ENCODE results near the gene MCRIP2. TPM values are rescaled to one million over a fixed set of nuclear protein-coding genes. Genes with fewer than 3 reads are reported as not detected.

The MCRIP2 gene
- total and polyA plus RNA-seq, 4 donors: 16.3 to 97.3 (median 61.4) TPM

DNA sequence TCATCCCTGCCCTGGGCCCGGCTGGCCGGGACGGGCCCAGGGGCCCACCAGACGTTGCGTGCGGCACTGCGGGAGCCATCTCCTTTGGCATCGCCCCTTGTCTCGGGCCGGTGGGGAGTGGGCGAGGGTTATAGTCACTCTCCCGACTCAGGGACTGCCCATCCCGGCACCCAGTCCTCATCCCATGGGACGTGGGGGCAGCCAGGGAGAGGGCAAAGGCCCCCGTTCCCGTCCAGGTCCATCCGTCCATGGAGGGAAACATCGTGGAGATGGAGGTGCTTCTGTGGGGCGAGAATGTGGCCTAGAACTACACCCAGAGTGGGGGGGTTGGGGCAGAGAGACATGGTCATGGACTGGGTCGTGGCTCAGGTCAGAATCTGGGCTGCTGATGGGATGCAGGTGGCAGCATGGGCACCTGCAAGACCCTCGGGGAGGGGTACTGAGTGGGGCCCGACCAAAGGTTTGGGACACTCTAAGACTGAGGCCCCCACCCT, 5.1 kb downstream of the MCRIP2 start:
- peak overlapping the region in 1 of 3 donors; percentile 69 for H3K4me3 ChIP-seq (ENCODE audit: low read depth in 1 of 3, low read length in 3 of 3)
- no peaks in the 10 kb centered on the region for H3K27me3 ChIP-seq (ENCODE audit: control insufficient read depth in 4 of 4, insufficient read depth in 4 of 4, low read length in 3 of 4)
- no peak for DNase-seq (ENCODE audit: low spot score)
- TF ChIP-seq HNF4G (IDR thresholded peaks at IDR 0.05): no peak
- TF ChIP-seq, protein P1, sequence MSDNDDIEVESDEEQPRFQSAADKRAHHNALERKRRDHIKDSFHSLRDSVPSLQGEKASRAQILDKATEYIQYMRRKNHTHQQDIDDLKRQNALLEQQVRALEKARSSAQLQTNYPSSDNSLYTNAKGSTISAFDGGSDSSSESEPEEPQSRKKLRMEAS (IDR thresholded peaks at IDR 0.05): no peak
- H3K27ac ChIP-seq (ENCODE audit: low read depth in 1 of 2, low read length in 2 of 2): peak overlapping the region; percentile 86 to 89
- 38% methylated on average over 22 of the region's 22 CpGs for WGBS
- peak overlapping the region in 1 of 2 donors; percentile 62 for H3K9ac ChIP-seq (ENCODE audit: low read depth in 1 of 2, low read length in 2 of 2)
- peaks cover 0 to 1% (median 0%) of the 10 kb centered on the region in 4 donors for H3K36me3 ChIP-seq (ENCODE audit: control insufficient read depth in 4 of 4, insufficient read depth in 3 of 4, low read depth in 1 of 4, low read length in 3 of 4)
- peaks cover 20 to 77% (median 56%) of the 10 kb centered on the region in 4 donors for H3K4me1 ChIP-seq (ENCODE audit: control insufficient read depth in 4 of 4, insufficient read depth in 4 of 4, low read length in 3 of 4)
- H3K9me3 ChIP-seq (ENCODE audit: control insufficient read depth in 4 of 4, low read length in 3 of 4): no peaks in the 10 kb centered on the region

DNA sequence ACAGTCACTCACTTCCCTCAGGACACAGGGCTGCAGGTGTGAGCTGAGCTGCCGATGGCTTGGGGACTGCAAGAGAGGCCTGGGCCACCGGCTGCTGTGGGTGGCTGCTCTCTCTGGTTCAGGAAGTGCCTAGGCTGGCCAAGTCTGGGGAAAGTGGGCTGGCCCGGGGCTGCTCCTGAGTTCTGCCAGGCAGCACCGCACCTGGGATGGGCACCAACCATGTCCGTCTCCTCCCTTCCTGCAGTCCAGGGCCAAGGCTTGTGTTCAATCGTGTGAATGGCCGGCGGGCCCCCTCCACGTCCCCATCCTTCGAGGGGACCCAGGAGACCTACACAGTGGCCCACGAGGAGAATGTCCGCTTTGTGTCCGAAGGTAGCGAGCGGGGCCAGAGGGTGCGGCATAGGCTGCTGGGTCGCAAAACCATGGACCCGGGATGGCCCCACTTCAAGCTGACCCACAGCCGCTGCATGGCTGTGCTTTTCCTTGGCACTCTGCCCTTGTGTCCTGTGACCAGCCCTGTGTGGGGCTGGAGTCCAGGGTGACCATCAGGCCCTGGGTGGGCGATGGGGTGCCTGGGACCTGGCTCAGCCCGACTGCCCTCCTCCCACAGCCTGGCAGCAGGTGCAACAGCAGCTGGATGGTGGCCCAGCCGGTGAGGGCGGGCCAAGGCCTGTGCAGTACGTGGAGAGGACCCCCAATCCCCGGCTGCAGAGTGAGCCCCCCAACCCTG, 5.7 kb downstream of the MCRIP2 start:
- H3K4me3 ChIP-seq (ENCODE audit: low read depth in 1 of 3, low read length in 3 of 3): peak overlapping the region in 1 of 3 donors; percentile 69
- H3K36me3 ChIP-seq (ENCODE audit: control insufficient read depth in 4 of 4, insufficient read depth in 3 of 4, low read depth in 1 of 4, low read length in 3 of 4): no peaks in the 10 kb centered on the region
- H3K4me1 ChIP-seq (ENCODE audit: control insufficient read depth in 4 of 4, insufficient read depth in 4 of 4, low read length in 3 of 4): peaks cover 20 to 77% (median 55%) of the 10 kb centered on the region in 4 donors
- no peak for DNase-seq (ENCODE audit: low spot score)
- no peaks in the 10 kb centered on the region for H3K9me3 ChIP-seq (ENCODE audit: control insufficient read depth in 4 of 4, low read length in 3 of 4)
- H3K27ac ChIP-seq (ENCODE audit: low read depth in 1 of 2, low read length in 2 of 2): peak overlapping the region; percentile 86 to 89
- TF ChIP-seq, protein P2, sequence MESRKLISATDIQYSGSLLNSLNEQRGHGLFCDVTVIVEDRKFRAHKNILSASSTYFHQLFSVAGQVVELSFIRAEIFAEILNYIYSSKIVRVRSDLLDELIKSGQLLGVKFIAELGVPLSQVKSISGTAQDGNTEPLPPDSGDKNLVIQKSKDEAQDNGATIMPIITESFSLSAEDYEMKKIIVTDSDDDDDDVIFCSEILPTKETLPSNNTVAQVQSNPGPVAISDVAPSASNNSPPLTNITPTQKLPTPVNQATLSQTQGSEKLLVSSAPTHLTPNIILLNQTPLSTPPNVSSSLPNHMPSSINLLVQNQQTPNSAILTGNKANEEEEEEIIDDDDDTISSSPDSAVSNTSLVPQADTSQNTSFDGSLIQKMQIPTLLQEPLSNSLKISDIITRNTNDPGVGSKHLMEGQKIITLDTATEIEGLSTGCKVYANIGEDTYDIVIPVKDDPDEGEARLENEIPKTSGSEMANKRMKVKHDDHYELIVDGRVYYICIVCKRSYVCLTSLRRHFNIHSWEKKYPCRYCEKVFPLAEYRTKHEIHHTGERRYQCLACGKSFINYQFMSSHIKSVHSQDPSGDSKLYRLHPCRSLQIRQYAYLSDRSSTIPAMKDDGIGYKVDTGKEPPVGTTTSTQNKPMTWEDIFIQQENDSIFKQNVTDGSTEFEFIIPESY (IDR thresholded peaks at IDR 0.05): no peak
- no peak for TF ChIP-seq GABPA (IDR thresholded peaks at IDR 0.05 in 1 of 2, conservative IDR thresholded peaks at IDR 0.05 in 1 of 2)
- peak in 1 of 2 donors; percentile 59 for TF ChIP-seq RXRA (IDR thresholded peaks at IDR 0.05)
- no peak for TF ChIP-seq EGR1 (IDR thresholded peaks at IDR 0.05; ENCODE audit: low read depth in 2 of 2)
- TF ChIP-seq HNF4A (conservative IDR thresholded peaks at IDR 0.05): peak in 1 of 2 donors; percentile 55
- H3K9ac ChIP-seq (ENCODE audit: low read depth in 1 of 2, low read length in 2 of 2): no peak overlapping the region
- 33% methylated on average over 25 of the region's 25 CpGs for WGBS
- no peaks in the 10 kb centered on the region for H3K27me3 ChIP-seq (ENCODE audit: control insufficient read depth in 4 of 4, insufficient read depth in 4 of 4, low read length in 3 of 4)

DNA sequence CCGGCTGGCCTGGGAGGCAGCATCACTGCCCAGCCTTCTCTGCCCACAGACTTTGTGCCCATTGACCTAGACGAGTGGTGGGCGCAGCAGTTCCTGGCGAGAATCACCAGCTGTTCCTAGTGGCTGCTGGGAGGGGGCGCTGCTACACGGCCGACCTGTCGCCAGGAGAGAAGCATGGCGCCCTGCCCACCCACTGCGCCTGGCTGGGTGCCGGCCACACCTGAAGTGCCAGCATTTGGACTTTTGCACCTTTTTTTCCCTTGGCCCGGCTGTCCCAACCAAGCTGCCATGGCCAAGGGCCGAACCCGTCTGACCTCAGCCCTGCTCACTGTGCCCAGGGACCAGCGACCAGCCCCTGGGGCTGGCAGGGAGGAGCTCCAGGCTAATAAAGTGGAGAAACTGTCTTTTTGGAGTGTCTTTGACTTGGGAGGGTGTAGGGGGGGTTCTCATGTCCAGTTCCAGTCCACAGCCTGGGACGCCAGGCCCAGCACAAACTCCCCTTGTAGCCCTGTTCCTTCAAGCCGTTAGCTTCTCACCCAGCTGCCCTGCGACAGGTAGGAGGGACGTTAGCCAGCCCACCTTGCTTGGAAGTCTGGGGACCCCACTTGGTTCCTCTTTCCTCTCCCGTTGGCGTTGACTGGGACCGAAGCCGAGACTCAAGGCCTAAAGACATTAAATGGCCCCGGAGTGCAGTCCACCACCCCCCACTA, 6.6 kb downstream of the MCRIP2 start:
- Histone ChIP-seq H3K27me3 (ENCODE audit: control insufficient read depth in 4 of 4, insufficient read depth in 4 of 4, low read length in 3 of 4) (no peaks in the 10 kb centered on the region), H3K4me3 (ENCODE audit: low read depth in 1 of 3, low read length in 3 of 3) (peak overlapping the region; percentile 69 to 75 (median 75)), H3K9ac (ENCODE audit: low read depth in 1 of 2, low read length in 2 of 2) (peak overlapping the region; percentile 63 to 80), H3K4me1 (ENCODE audit: control insufficient read depth in 4 of 4, insufficient read depth in 4 of 4, low read length in 3 of 4) (peaks cover 20 to 68% (median 49%) of the 10 kb centered on the region in 4 donors), H3K36me3 (ENCODE audit: control insufficient read depth in 4 of 4, insufficient read depth in 3 of 4, low read depth in 1 of 4, low read length in 3 of 4) (no peaks in the 10 kb centered on the region), H3K27ac (ENCODE audit: low read depth in 1 of 2, low read length in 2 of 2) (peak overlapping the region; percentile 86 to 89), H3K9me3 (ENCODE audit: control insufficient read depth in 4 of 4, low read length in 3 of 4) (no peaks in the 10 kb centered on the region)
- no peak for DNase-seq (ENCODE audit: low spot score)
- TF ChIP-seq RXRA (IDR thresholded peaks at IDR 0.05) (peak; percentile 93 to 95), GABPA (IDR thresholded peaks at IDR 0.05 in 1 of 2, conservative IDR thresholded peaks at IDR 0.05 in 1 of 2) (peak in 1 of 2 donors; percentile 55), HNF4A (conservative IDR thresholded peaks at IDR 0.05) (peak; percentile 91 to 94), RAD21 (IDR thresholded peaks at IDR 0.05) (peak in 1 of 2 donors; percentile 63), SP1 (IDR thresholded peaks at IDR 0.05) (peak; percentile 93), JUND (IDR thresholded peaks at IDR 0.05) (peak in 1 of 2 donors; percentile 70), FOXA2 (IDR thresholded peaks at IDR 0.05) (no peak), HNF4G (IDR thresholded peaks at IDR 0.05) (peak; percentile 62), NR2F2 (IDR thresholded peaks at IDR 0.05) (no peak), YY1 (IDR thresholded peaks at IDR 0.05) (peak; percentile 83), FOXA1 (IDR thresholded peaks at IDR 0.05) (no peak)
- TF ChIP-seq, protein P3, sequence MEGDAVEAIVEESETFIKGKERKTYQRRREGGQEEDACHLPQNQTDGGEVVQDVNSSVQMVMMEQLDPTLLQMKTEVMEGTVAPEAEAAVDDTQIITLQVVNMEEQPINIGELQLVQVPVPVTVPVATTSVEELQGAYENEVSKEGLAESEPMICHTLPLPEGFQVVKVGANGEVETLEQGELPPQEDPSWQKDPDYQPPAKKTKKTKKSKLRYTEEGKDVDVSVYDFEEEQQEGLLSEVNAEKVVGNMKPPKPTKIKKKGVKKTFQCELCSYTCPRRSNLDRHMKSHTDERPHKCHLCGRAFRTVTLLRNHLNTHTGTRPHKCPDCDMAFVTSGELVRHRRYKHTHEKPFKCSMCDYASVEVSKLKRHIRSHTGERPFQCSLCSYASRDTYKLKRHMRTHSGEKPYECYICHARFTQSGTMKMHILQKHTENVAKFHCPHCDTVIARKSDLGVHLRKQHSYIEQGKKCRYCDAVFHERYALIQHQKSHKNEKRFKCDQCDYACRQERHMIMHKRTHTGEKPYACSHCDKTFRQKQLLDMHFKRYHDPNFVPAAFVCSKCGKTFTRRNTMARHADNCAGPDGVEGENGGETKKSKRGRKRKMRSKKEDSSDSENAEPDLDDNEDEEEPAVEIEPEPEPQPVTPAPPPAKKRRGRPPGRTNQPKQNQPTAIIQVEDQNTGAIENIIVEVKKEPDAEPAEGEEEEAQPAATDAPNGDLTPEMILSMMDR (IDR thresholded peaks at IDR 0.05; ENCODE audit: low read depth, low read length, missing input control): peak; percentile 58
- TF ChIP-seq, protein P4, sequence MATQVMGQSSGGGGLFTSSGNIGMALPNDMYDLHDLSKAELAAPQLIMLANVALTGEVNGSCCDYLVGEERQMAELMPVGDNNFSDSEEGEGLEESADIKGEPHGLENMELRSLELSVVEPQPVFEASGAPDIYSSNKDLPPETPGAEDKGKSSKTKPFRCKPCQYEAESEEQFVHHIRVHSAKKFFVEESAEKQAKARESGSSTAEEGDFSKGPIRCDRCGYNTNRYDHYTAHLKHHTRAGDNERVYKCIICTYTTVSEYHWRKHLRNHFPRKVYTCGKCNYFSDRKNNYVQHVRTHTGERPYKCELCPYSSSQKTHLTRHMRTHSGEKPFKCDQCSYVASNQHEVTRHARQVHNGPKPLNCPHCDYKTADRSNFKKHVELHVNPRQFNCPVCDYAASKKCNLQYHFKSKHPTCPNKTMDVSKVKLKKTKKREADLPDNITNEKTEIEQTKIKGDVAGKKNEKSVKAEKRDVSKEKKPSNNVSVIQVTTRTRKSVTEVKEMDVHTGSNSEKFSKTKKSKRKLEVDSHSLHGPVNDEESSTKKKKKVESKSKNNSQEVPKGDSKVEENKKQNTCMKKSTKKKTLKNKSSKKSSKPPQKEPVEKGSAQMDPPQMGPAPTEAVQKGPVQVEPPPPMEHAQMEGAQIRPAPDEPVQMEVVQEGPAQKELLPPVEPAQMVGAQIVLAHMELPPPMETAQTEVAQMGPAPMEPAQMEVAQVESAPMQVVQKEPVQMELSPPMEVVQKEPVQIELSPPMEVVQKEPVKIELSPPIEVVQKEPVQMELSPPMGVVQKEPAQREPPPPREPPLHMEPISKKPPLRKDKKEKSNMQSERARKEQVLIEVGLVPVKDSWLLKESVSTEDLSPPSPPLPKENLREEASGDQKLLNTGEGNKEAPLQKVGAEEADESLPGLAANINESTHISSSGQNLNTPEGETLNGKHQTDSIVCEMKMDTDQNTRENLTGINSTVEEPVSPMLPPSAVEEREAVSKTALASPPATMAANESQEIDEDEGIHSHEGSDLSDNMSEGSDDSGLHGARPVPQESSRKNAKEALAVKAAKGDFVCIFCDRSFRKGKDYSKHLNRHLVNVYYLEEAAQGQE (IDR thresholded peaks at IDR 0.05): peak; percentile 63
- 18% methylated on average over 24 of the region's 24 CpGs for WGBS
